Measurements from ENCODE around the gene REEP3.
"Not testable (repeated sequence)": the region's sequence is repeated elsewhere in the genome, so short reads cannot be mapped to it uniquely, and the experiment has no call there.

The REEP3 gene

GRCh38 chr10:63489838-63490237 lies 31.4 kb upstream of the REEP3 start:
- Histone ChIP-seq H2AFZ (ENCODE audit: low read depth, low read length) (no peak overlapping the region), H3K79me1 (replicated peaks; ENCODE audit: low read length, poor library complexity, severe bottlenecking) (peaks cover 21% of the 10 kb centered on the region), H3K4ac (ENCODE audit: low read depth in 1 of 2, low read length in 2 of 2) (no peak overlapping the region), H3K4me2 (ENCODE audit: low read length, poor library complexity, severe bottlenecking) (no peak overlapping the region), H3K27ac (ENCODE audit: low read length, poor library complexity, severe bottlenecking) (no peak overlapping the region), H4K8ac (ENCODE audit: low read length) (no peak overlapping the region), H3K9ac (ENCODE audit: low read length) (no peak overlapping the region), H2BK15ac (ENCODE audit: low read depth, poor library complexity, severe bottlenecking) (no peak overlapping the region), H2BK5ac (ENCODE audit: low read depth, low read length, poor library complexity, severe bottlenecking) (no peak overlapping the region), H3K36me3 (ENCODE audit: control insufficient read depth in 1 of 2, insufficient read depth in 2 of 2, low read depth in 1 of 2, low read length in 2 of 2) (peaks cover 0 to 5% of the 10 kb centered on the region in 2 experiments), H2BK12ac (ENCODE audit: low read length in 2 of 2) (no peak overlapping the region), H4K91ac (ENCODE audit: low read length) (no peak overlapping the region), H2AK5ac (ENCODE audit: low read length, severe bottlenecking) (no peak overlapping the region), H3K14ac (ENCODE audit: low read length in 2 of 2) (no peak overlapping the region), H3K23ac (ENCODE audit: low read length in 2 of 2) (no peak overlapping the region), H3K4me1 (ENCODE audit: control insufficient read depth, insufficient read depth, low read depth, low read length) (peaks cover 6% of the 10 kb centered on the region), H3K27me3 (ENCODE audit: control insufficient read depth in 1 of 2, insufficient read depth in 1 of 2, low read length in 2 of 2) (no peaks in the 10 kb centered on the region), H3K18ac (ENCODE audit: low read depth in 1 of 2, low read length in 2 of 2) (no peak overlapping the region), H3K4me3 (ENCODE audit: insufficient read depth in 1 of 2, low read depth in 1 of 2, low read length in 2 of 2) (no peak overlapping the region), H3K9me3 (ENCODE audit: control insufficient read depth, low read length) (no peaks in the 10 kb centered on the region), H2BK120ac (ENCODE audit: low read depth, low read length) (no peak overlapping the region)
- 98% methylated on average over 3 of the region's 3 CpGs for WGBS
- no peak for DNase-seq

- peaks cover 6% of the 10 kb centered on the region for H3K4me1 ChIP-seq (ENCODE audit: control insufficient read depth, insufficient read depth, low read depth, low read length)
- no peak overlapping the region for H2BK15ac ChIP-seq (ENCODE audit: low read depth, poor library complexity, severe bottlenecking)
- H2BK5ac ChIP-seq (ENCODE audit: low read depth, low read length, poor library complexity, severe bottlenecking): no peak overlapping the region
- no peaks in the 10 kb centered on the region for H3K27me3 ChIP-seq (ENCODE audit: control insufficient read depth in 1 of 2, insufficient read depth in 1 of 2, low read length in 2 of 2)
- 82% methylated on average over 7 of the region's 8 CpGs for WGBS
- peak; percentile 83 for DNase-seq
- no peak overlapping the region for H3K4ac ChIP-seq (ENCODE audit: low read depth in 1 of 2, low read length in 2 of 2)
- H3K4me3 ChIP-seq (ENCODE audit: insufficient read depth in 1 of 2, low read depth in 1 of 2, low read length in 2 of 2): peak overlapping the region in 1 of 2 experiments; percentile 67
- no peak overlapping the region for H3K4me2 ChIP-seq (ENCODE audit: low read length, poor library complexity, severe bottlenecking)
- H3K79me1 ChIP-seq (replicated peaks; ENCODE audit: low read length, poor library complexity, severe bottlenecking): peaks cover 20% of the 10 kb centered on the region
- peak overlapping the region; percentile 85 for H3K9ac ChIP-seq (ENCODE audit: low read length)
- H4K8ac ChIP-seq (ENCODE audit: low read length): no peak overlapping the region
- H2BK12ac ChIP-seq (ENCODE audit: low read length in 2 of 2): no peak overlapping the region
- H2AK5ac ChIP-seq (ENCODE audit: low read length, severe bottlenecking): no peak overlapping the region
- H3K27ac ChIP-seq (ENCODE audit: low read length, poor library complexity, severe bottlenecking): peak overlapping the region; percentile 39
- H2BK120ac ChIP-seq (ENCODE audit: low read depth, low read length): no peak overlapping the region
- H3K9me3 ChIP-seq (ENCODE audit: control insufficient read depth, low read length): no peaks in the 10 kb centered on the region
- no peak overlapping the region for H3K23ac ChIP-seq (ENCODE audit: low read length in 2 of 2)
- H3K14ac ChIP-seq (ENCODE audit: low read length in 2 of 2): no peak overlapping the region
- no peak overlapping the region for H2AFZ ChIP-seq (ENCODE audit: low read depth, low read length)
- no peak overlapping the region for H4K91ac ChIP-seq (ENCODE audit: low read length)
- peaks cover 0 to 5% of the 10 kb centered on the region in 2 experiments for H3K36me3 ChIP-seq (ENCODE audit: control insufficient read depth in 1 of 2, insufficient read depth in 2 of 2, low read depth in 1 of 2, low read length in 2 of 2)
- H3K18ac ChIP-seq (ENCODE audit: low read depth in 1 of 2, low read length in 2 of 2): peak overlapping the region in 1 of 2 experiments; percentile 14
These were observed 29.4 kb upstream of the REEP3 start for GRCh38 chr10:63491588-63492316.

GRCh38 chr10:63492317-63492690 lies 28.9 kb upstream of the REEP3 start:
- peak overlapping the region in 1 of 2 experiments; percentile 67 for H3K4me3 ChIP-seq (ENCODE audit: insufficient read depth in 1 of 2, low read depth in 1 of 2, low read length in 2 of 2)
- not testable (repeated sequence) for H4K91ac ChIP-seq (ENCODE audit: low read length); H2BK5ac ChIP-seq (ENCODE audit: low read depth, low read length, poor library complexity, severe bottlenecking); H2AK5ac ChIP-seq (ENCODE audit: low read length, severe bottlenecking); H3K4ac ChIP-seq (ENCODE audit: low read depth in 1 of 2, low read length in 2 of 2); H2BK120ac ChIP-seq (ENCODE audit: low read depth, low read length); H2BK12ac ChIP-seq (ENCODE audit: low read length in 2 of 2); H3K36me3 ChIP-seq (ENCODE audit: control insufficient read depth in 1 of 2, insufficient read depth in 2 of 2, low read depth in 1 of 2, low read length in 2 of 2); H3K27me3 ChIP-seq (ENCODE audit: control insufficient read depth in 1 of 2, insufficient read depth in 1 of 2, low read length in 2 of 2); H3K23ac ChIP-seq (ENCODE audit: low read length in 2 of 2); H4K8ac ChIP-seq (ENCODE audit: low read length); H2AFZ ChIP-seq (ENCODE audit: low read depth, low read length); H3K9me3 ChIP-seq (ENCODE audit: control insufficient read depth, low read length); H3K4me2 ChIP-seq (ENCODE audit: low read length, poor library complexity, severe bottlenecking); H2BK15ac ChIP-seq (ENCODE audit: low read depth, poor library complexity, severe bottlenecking); H3K4me1 ChIP-seq (ENCODE audit: control insufficient read depth, insufficient read depth, low read depth, low read length); H3K14ac ChIP-seq (ENCODE audit: low read length in 2 of 2); H3K27ac ChIP-seq (ENCODE audit: low read length, poor library complexity, severe bottlenecking)
- peaks cover 18% of the 10 kb centered on the region for H3K79me1 ChIP-seq (replicated peaks; ENCODE audit: low read length, poor library complexity, severe bottlenecking)
- peak overlapping the region; percentile 85 for H3K9ac ChIP-seq (ENCODE audit: low read length)
- WGBS: 65% methylated on average over 5 of the region's 6 CpGs
- H3K18ac ChIP-seq (ENCODE audit: low read depth in 1 of 2, low read length in 2 of 2): peak overlapping the region in 1 of 2 experiments; percentile 88
- peak; percentile 37 for DNase-seq

GRCh38 chr10:63493004-63493403 lies 28.2 kb upstream of the REEP3 start:
- no peak overlapping the region for H3K27ac ChIP-seq (ENCODE audit: low read length, poor library complexity, severe bottlenecking)
- WGBS: 100% methylated on average over 2 of the region's 4 CpGs
- no peak overlapping the region for H4K91ac ChIP-seq (ENCODE audit: low read length)
- peaks cover 14% of the 10 kb centered on the region for H3K79me1 ChIP-seq (replicated peaks; ENCODE audit: low read length, poor library complexity, severe bottlenecking)
- H3K4me2 ChIP-seq (ENCODE audit: low read length, poor library complexity, severe bottlenecking): no peak overlapping the region
- no peaks in the 10 kb centered on the region for H3K9me3 ChIP-seq (ENCODE audit: control insufficient read depth, low read length)
- H4K8ac ChIP-seq (ENCODE audit: low read length): no peak overlapping the region
- H2AFZ ChIP-seq (ENCODE audit: low read depth, low read length): no peak overlapping the region
- no peak overlapping the region for H3K4ac ChIP-seq (ENCODE audit: low read depth in 1 of 2, low read length in 2 of 2)
- H3K14ac ChIP-seq (ENCODE audit: low read length in 2 of 2): no peak overlapping the region
- H3K27me3 ChIP-seq (ENCODE audit: control insufficient read depth in 1 of 2, insufficient read depth in 1 of 2, low read length in 2 of 2): no peaks in the 10 kb centered on the region
- H2BK12ac ChIP-seq (ENCODE audit: low read length in 2 of 2): no peak overlapping the region
- no peak overlapping the region for H3K18ac ChIP-seq (ENCODE audit: low read depth in 1 of 2, low read length in 2 of 2)
- no peak overlapping the region for H3K23ac ChIP-seq (ENCODE audit: low read length in 2 of 2)
- H3K4me3 ChIP-seq (ENCODE audit: insufficient read depth in 1 of 2, low read depth in 1 of 2, low read length in 2 of 2): no peak overlapping the region
- peak overlapping the region; percentile 85 for H3K9ac ChIP-seq (ENCODE audit: low read length)
- no peak overlapping the region for H2BK120ac ChIP-seq (ENCODE audit: low read depth, low read length)
- no peak overlapping the region for H2BK15ac ChIP-seq (ENCODE audit: low read depth, poor library complexity, severe bottlenecking)
- H3K36me3 ChIP-seq (ENCODE audit: control insufficient read depth in 1 of 2, insufficient read depth in 2 of 2, low read depth in 1 of 2, low read length in 2 of 2): peaks cover 0 to 5% of the 10 kb centered on the region in 2 experiments
- peaks cover 6% of the 10 kb centered on the region for H3K4me1 ChIP-seq (ENCODE audit: control insufficient read depth, insufficient read depth, low read depth, low read length)
- DNase-seq: no peak
- no peak overlapping the region for H2AK5ac ChIP-seq (ENCODE audit: low read length, severe bottlenecking)
- no peak overlapping the region for H2BK5ac ChIP-seq (ENCODE audit: low read depth, low read length, poor library complexity, severe bottlenecking)

All from mesenchymal stem cell (in vitro differentiated cells and primary cell).